AG09309 (cell line): ENCODE measurements around the gene CHRND.

Experiments used
- DNase-seq: peaks from one replicate; pipeline ENCODE4 v3.0.0-alpha.2; 2010; ENCODE audit warnings: low read depth
- H3K4me3 ChIP-seq: 2 replicates; pipeline ENCODE4 v1.5.1; 2011; ENCODE audit warnings: mild to moderate bottlenecking, low read depth, low read length, moderate library complexity; ENCODE audit not compliant: control insufficient read depth
- TF ChIP-seq, protein P1 (sequence below): IDR thresholded peaks from 2 replicates; pipeline ENCODE4 v1.5.1; 2011; ENCODE audit warnings: mild to moderate bottlenecking, low read depth, low read length, inconsistent platforms; ENCODE audit not compliant: insufficient read depth, control insufficient read depth; ENCODE audit errors: missing control alignments

CHRND gene

DNA sequence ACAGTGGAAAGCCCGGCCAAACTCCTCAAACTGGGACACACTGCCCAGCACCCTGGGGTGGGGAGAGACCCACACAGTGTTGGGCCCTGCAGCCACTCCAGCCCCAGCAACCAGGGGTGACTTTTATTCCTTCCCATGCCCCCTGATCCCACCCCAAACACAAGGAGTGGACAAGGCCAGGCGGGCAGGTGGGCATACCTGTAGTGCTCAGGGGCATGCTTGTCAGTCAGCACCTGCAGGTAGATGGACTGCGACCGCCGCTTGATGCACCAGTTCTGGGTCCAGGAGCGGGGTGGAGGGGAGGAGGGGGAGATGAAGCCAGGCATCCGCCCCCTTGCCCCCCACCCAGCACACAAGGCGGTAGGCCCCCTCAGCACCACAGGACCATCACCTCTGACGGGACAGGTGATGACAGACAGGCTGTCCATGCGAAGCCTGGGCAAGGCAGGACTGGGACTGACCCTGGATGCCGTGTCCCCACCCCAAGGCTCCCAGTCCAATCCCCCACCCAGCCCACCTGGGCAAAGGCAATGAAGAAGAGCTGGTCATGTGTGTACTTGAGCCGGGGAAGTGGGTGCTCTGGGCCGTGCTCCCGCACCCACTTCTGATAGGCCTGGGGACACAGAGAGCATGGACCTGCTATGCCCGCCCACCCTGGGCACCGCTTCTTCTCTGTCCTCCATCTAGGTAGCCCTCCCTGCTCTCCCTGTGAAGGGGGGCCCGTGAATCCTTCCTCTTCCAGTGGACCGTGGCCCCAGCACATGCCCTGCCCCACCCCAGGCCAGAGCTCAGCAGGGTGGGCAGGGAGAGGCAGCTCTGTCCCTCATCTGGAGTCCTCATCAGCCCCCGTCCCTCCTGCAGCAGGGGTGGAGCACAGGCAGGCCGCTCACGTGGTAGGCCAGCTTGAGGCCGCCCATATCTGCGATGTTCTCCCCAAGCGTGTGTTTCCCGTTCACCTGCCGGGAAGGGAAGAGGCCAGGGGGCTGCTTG is 45.5 kb upstream of the CHRND start:
- no peak overlapping the region for H3K4me3 ChIP-seq
- TF ChIP-seq, protein P1, sequence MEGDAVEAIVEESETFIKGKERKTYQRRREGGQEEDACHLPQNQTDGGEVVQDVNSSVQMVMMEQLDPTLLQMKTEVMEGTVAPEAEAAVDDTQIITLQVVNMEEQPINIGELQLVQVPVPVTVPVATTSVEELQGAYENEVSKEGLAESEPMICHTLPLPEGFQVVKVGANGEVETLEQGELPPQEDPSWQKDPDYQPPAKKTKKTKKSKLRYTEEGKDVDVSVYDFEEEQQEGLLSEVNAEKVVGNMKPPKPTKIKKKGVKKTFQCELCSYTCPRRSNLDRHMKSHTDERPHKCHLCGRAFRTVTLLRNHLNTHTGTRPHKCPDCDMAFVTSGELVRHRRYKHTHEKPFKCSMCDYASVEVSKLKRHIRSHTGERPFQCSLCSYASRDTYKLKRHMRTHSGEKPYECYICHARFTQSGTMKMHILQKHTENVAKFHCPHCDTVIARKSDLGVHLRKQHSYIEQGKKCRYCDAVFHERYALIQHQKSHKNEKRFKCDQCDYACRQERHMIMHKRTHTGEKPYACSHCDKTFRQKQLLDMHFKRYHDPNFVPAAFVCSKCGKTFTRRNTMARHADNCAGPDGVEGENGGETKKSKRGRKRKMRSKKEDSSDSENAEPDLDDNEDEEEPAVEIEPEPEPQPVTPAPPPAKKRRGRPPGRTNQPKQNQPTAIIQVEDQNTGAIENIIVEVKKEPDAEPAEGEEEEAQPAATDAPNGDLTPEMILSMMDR = no peak
- DNase-seq = no peak

DNA sequence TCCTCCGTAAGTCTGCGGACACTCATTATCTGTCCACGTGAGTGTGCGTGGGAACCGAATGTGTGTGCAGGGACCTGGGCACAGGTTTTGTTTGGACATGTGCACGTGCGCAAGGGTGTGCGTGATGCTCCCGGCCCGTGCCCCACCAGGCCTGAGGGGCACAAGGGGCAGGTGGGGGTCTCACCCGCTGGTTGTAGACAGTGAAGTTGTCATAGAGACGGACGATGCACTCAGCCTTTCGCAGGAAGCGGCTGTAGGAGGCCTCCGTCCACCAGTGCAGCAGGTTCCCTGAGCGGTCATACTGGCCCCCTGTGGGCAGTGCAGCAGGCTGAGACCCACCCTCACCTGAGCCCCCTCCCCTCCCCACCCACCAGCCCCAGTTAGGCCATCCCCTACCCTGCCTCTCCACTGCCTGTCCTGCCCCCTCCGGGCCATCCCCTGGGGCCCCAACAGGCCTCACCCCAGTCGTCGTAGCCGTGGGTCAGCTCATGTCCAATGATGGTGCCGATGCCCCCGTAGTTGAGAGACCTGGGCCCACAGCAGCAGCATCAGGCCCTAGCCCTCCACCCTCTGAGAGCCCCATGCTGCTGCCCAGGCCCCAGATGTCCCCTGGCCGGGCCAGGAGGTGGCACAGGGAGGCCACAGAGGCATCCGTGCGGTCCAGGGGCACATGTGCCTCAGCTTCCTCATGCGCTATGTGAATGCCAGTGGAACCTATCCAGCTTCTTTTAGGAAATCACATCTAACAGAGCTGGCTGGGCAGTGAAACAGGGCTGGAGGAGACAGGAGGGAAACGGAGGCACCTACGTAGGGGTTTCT is 44.4 kb upstream of the CHRND start:
- no peak for DNase-seq
- no peak overlapping the region for H3K4me3 ChIP-seq
- TF ChIP-seq, protein P1 = no peak

DNA sequence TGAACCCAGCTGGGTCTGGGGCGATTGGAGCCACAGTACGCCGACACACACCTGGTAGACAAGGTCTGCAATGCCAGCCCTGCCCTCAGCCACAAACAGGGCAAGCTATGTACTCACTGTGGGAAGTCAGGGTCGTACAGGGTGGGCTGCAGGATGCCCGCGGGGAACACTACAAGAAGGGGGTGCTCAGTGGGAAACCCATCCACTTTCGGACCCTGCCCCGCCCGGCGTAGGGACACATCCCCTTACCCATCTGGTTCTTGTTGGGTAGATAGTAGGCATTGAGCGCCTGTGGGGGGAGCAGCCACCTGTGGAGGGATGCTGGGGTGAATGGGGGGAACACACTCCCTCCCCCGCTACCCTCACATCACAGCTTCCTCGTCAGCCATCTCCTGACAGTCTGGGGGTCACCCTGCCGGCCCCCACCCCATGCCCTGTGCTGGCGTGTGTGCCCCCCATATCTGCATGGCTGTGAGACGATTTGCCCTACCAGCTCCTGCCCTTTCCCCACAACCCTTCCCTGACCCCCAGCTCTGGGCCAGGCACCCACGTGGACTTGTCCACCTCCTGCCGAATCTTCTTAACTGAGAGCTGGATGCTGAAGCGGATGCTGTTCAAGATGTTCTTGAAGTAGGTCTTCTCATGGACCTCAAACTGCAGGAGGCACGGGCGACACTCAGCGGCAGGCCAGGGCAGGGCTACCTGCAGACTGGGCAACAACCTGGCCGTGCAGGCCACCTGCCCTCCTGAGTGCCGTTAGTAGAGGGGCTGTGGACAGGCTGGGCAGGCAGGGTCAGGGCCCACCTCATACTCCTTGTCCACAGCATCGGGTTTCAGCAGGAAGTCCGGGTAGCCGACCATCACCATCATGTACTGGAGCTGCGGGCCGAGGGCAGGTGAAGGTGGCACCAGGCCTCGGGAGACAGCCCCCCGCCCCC is 43.4 kb upstream of the CHRND start:
- no peak overlapping the region for H3K4me3 ChIP-seq
- DNase-seq = no peak
- TF ChIP-seq, protein P1 = no peak

DNA sequence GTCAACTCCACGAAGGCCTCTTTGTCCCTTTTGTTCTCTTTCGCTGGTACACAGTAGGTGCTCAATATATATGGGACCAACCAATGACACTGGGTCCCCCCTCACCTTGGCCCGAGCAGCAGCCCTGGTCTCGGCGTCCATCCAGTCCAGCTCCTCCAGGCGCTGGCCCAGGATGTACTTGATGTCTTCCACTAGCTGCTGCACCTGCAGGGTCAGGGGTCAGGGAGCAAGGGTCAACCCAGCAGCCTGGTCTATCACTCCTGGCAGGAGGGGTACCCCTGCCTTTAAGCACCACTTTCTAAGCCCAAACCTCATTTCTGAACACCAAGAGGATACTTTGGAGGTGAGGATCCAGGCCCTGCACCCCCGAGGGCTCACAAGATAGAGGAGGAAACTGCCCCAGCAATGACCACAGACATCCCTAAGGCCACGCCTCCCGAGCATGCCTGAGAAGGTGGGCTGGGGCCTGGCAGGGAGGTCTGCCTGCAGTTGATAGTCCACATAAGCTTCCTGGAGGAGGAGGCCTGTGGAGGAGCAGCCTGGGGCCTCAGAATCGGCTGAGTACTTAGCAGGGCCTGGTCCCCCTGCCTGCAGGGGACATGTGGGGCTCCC is 42.5 kb upstream of the CHRND start:
- H3K4me3 ChIP-seq = no peak overlapping the region
- TF ChIP-seq, protein P1 = no peak
- DNase-seq = no peak

DNA sequence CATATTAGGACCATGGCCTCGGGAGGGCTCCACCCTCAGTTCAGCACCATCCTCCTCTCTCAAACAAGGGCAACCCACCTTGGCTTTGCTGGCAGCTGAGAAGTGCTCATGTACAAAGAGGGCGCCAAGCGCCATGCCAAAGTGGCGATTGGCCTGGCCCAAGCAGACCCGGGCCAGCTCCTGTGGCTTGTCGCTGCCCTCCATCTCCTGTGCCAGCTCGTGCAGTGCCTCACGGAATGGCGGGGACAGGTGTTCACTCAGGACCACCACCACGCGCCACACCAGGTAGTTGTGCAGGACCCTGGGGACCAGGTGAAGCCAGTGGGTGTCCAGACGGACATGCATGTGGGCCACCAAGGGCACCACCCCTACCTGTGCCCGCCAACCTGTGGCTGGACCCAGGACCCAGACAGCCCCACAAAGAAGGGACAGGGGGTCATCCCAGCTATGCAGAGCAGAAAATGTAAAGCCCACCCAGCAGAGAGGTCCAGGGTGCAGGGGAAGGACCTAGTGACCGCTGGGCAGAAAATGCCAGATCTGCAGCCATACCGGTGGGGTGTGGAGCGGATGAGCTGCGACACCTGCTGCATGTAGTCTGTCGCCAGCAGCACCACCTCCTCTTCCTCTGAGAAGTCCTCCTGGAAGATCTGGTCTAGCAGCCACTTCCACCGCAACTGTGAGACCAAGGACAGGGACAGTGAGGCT is 41.9 kb upstream of the CHRND start:
- DNase-seq = no peak
- TF ChIP-seq, protein P1 = no peak
- no peak overlapping the region for H3K4me3 ChIP-seq
